ENCODE measurements around the gene POC1A. TPM values are rescaled to one million over a fixed set of nuclear protein-coding genes. Genes with fewer than 3 reads are reported as not detected.

POC1A gene
- total and polyA plus RNA-seq, 2 donors (not counting 3 experiments of a cell fraction or from before 2014, with no cell fraction given), result 14.8 to 19.4 TPM

- Histone ChIP-seq H3K27ac (ENCODE audit: insufficient read depth, low read depth, low read length) (no peak overlapping the region), H3K4me3 (replicated peaks in 1 of 3; ENCODE audit: insufficient read depth in 1 of 3, low read depth in 1 of 3, low read length in 3 of 3) (no peak overlapping the region), H3K79me2 (ENCODE audit: control insufficient read depth, insufficient read depth, low read length) (no peaks in the 10 kb centered on the region), H3K9ac (replicated peaks; ENCODE audit: extremely low read depth, insufficient read depth, low read length) (no peak overlapping the region), H4K20me1 (replicated peaks; ENCODE audit: control insufficient read depth, extremely low read depth, insufficient read depth, low read length) (no peaks in the 10 kb centered on the region), H3K27me3 (ENCODE audit: control insufficient read depth in 2 of 2, insufficient read depth in 2 of 2, low read length in 2 of 2) (no peaks in the 10 kb centered on the region), H3K4me1 (ENCODE audit: control insufficient read depth, extremely low read depth, insufficient read depth, low read length) (peaks cover 11% of the 10 kb centered on the region), H3K4me2 (ENCODE audit: insufficient read depth, low read length) (no peak overlapping the region), H3K9me1 (replicated peaks; ENCODE audit: control insufficient read depth, extremely low read depth, insufficient read depth, low read length) (no peaks in the 10 kb centered on the region), H3K36me3 (ENCODE audit: control insufficient read depth in 2 of 2, extremely low read depth in 1 of 2, insufficient read depth in 2 of 2, low read length in 2 of 2) (peaks cover 0 to 2% of the 10 kb centered on the region in 2 experiments), H2AFZ (ENCODE audit: low read depth, low read length) (no peak overlapping the region), H3K9me3 (replicated peaks; ENCODE audit: control insufficient read depth, insufficient read depth, low read length) (no peaks in the 10 kb centered on the region)
- ChIA-PET CTCF (interaction anchor here (0.7 to 8.5 kb wide), 6 partner anchors 10 to 117 kb away, joined by 3 to 180 read pairs (median 4); partner anchors contain the start of gene DUSP7), POLR2A (no interaction called here)
- DNase-seq (ENCODE audit: low read depth, low spot score), result no peak
- intact Hi-C loops (cut with micrococcal nuclease) (no loop called here), dilution Hi-C loops (cut with MboI; ENCODE audit: extremely low pct_ligation_motif_present, low sequenced_read_pairs) (no loop called here)
- TF ChIP-seq POLR2A (IDR thresholded peaks at IDR 0.05; ENCODE audit: low read depth, low read length) (no peak), FOS (IDR thresholded peaks at IDR 0.05; ENCODE audit: borderline replicate concordance, insufficient read depth, low read length) (no peak), JUN (IDR thresholded peaks at IDR 0.05; ENCODE audit: borderline replicate concordance, insufficient read depth, insufficient read length, low read depth) (no peak), POLR2AphosphoS5 (IDR thresholded peaks at IDR 0.05; ENCODE audit: insufficient read depth, low read depth, low read length) (no peak), CTCF (IDR thresholded peaks at IDR 0.05; ENCODE audit: extremely low read depth in 1 of 2, insufficient read depth in 1 of 2, low read depth in 1 of 2, low read length in 2 of 2) (no peak), GATA2 (IDR thresholded peaks at IDR 0.05; ENCODE audit: insufficient read depth, insufficient read length, low read depth, low read length) (no peak), MAX (IDR thresholded peaks at IDR 0.05; ENCODE audit: insufficient read depth, insufficient read length) (no peak), EZH2 (IDR thresholded peaks at IDR 0.05; ENCODE audit: borderline replicate concordance, low read depth, low read length, severe bottlenecking) (no peak), MYC (IDR thresholded peaks at IDR 0.05; ENCODE audit: low read depth, low read length) (no peak)
- no TSS peak for BruUV-seq (replicated peaks)
- no peak for FAIRE-seq
Measured at GRCh38 chr3:52118156-52118875, 35.9 kb downstream of the POC1A start.

Measured in endothelial cell of umbilical vein (primary cell).